IMR-90 (cell line): Measurements from ENCODE around the gene KCNH5. TPM values are rescaled to one million over a fixed set of nuclear protein-coding genes. Genes with fewer than 3 reads are reported as not detected.

Source experiments
- ATAC-seq: fragments of 200-7000 bp; cut with Tn5 transposase; 2 replicates; pipeline ENCODE4 v1.9.1; 2020; ENCODE audit warnings: low read depth, mild to moderate bottlenecking, moderate library complexity
- BruUV-seq: library from RNA; stranded (reverse); fragments of 400-500 nt; replicated peaks from 2 replicates; lab custom pipeline; 2021; lab: Mats Ljungman, UMichigan
- CTCF ChIA-PET: fragments of 300-600 bp; formaldehyde crosslinking; extraction: SDS; loops from one replicate; lab custom pipeline; 2021; ENCODE audit warnings: antibody characterized with exemption; lab: Yijun Ruan, JAX
- POLR2A ChIA-PET: fragments of 300-600 bp; sonication (Branson Sonifier 250); formaldehyde crosslinking; loops from one replicate; lab custom pipeline; 2022; ENCODE audit warnings: antibody characterized with exemption; ENCODE audit not compliant: unreplicated experiment; lab: Charles Lee
- DNase-seq: peaks from one replicate; pipeline ENCODE4 v3.0.0; 2013
- H2AFZ ChIP-seq: replicated peaks from 2 replicates; pipeline ENCODE3; 2013; ENCODE audit warnings: low read length, mild to moderate bottlenecking; ENCODE audit not compliant: poor library complexity
- H2AK5ac ChIP-seq: 2 replicates; pipeline ENCODE4 v1.6.1; 2013; ENCODE audit warnings: low read depth, low read length, inconsistent platforms
- H2AK9ac ChIP-seq: replicated peaks from 2 replicates; pipeline ENCODE3; 2013; ENCODE audit warnings: mild to moderate bottlenecking, low read depth, low read length, moderate library complexity; ENCODE audit not compliant: poor library complexity
- H2BK120ac ChIP-seq: 2 replicates; pipeline ENCODE4 v1.6.1; 2013; ENCODE audit warnings: low read depth, low read length, inconsistent platforms
- H2BK15ac ChIP-seq: 3 replicates; pipeline ENCODE4 v1.6.1; 2013; ENCODE audit warnings: low read depth, low read length, inconsistent platforms
- H2BK20ac ChIP-seq: 2 replicates; pipeline ENCODE4 v1.6.1; 2013; ENCODE audit warnings: low read depth, mild to moderate bottlenecking, inconsistent platforms, low read length, moderate library complexity
- H2BK5ac ChIP-seq: 2 replicates; pipeline ENCODE4 v1.6.1; 2013; ENCODE audit warnings: mild to moderate bottlenecking, low read depth, low read length, inconsistent platforms; ENCODE audit not compliant: poor library complexity, severe bottlenecking
- H3K14ac ChIP-seq: replicated peaks from 2 replicates; pipeline ENCODE4 v1.6.1; 2013; ENCODE audit warnings: low read depth, low read length, inconsistent platforms
- H3K18ac ChIP-seq: 2 replicates; pipeline ENCODE4 v1.6.1; 2013; ENCODE audit warnings: low read depth, low read length, control low read depth
- H3K23ac ChIP-seq: 2 replicates; pipeline ENCODE4 v1.6.1; 2013; ENCODE audit warnings: low read depth, low read length, inconsistent platforms
- H3K27ac ChIP-seq: 2 replicates; pipeline ENCODE4 v1.5.1; 2013; ENCODE audit warnings: mild to moderate bottlenecking, control low read depth, low read length; ENCODE audit not compliant: insufficient read depth
- H3K27me3 ChIP-seq: 2 replicates; pipeline ENCODE4 v1.6.1; 2013; ENCODE audit warnings: low read length; ENCODE audit not compliant: control insufficient read depth, insufficient read depth
- H3K36me3 ChIP-seq: 2 replicates; pipeline ENCODE4 v1.6.1; 2013; ENCODE audit warnings: low read length, mixed read lengths; ENCODE audit not compliant: control insufficient read depth, insufficient read depth
- H3K4ac ChIP-seq: 2 replicates; pipeline ENCODE4 v1.6.1; 2013; ENCODE audit warnings: low read depth, low read length, inconsistent platforms
- H3K4me1 ChIP-seq: 2 replicates; pipeline ENCODE4 v1.6.1; 2013; ENCODE audit warnings: low read length, mixed read lengths; ENCODE audit not compliant: control insufficient read depth, insufficient read depth
- H3K4me2 ChIP-seq: 2 replicates; pipeline ENCODE4 v1.6.1; 2013; ENCODE audit warnings: low read depth, mild to moderate bottlenecking, control low read depth, low read length, moderate library complexity
- H3K4me3 ChIP-seq: 2 replicates; pipeline ENCODE4 v1.5.1; 2013; ENCODE audit warnings: low read depth, mild to moderate bottlenecking, control low read depth, low read length, moderate library complexity; ENCODE audit not compliant: insufficient read depth
- H3K56ac ChIP-seq: 2 replicates; pipeline ENCODE4 v1.6.1; 2013; ENCODE audit warnings: low read length, inconsistent platforms; ENCODE audit not compliant: insufficient read depth; ENCODE audit errors: extremely low read depth
- H3K79me1 ChIP-seq, 2 experiments: 2 replicates each; pipeline ENCODE4 v1.6.1; 2013; ENCODE audit warnings: low read length in 2 of 2, inconsistent platforms in 1 of 2, low read depth in 1 of 2
- H3K9ac ChIP-seq: 2 replicates; pipeline ENCODE4 v1.6.1; 2013; ENCODE audit warnings: low read depth, low read length, control low read depth
- H3K9me1 ChIP-seq: 2 replicates; pipeline ENCODE4 v1.6.1; 2013; ENCODE audit warnings: low read length, inconsistent platforms; ENCODE audit not compliant: insufficient read depth
- H3K9me3 ChIP-seq: 2 replicates; pipeline ENCODE4 v1.6.1; 2013; ENCODE audit warnings: low read length; ENCODE audit not compliant: control insufficient read depth, insufficient read depth
- H4K20me1 ChIP-seq: 2 replicates; pipeline ENCODE4 v1.6.1; 2013; ENCODE audit warnings: low read length, inconsistent platforms; ENCODE audit not compliant: insufficient read depth
- H4K5ac ChIP-seq: 2 replicates; pipeline ENCODE4 v1.6.1; 2013; ENCODE audit warnings: mild to moderate bottlenecking, low read depth, low read length, control low read depth
- H4K8ac ChIP-seq, 2 experiments: 2 replicates each; pipeline ENCODE4 v1.6.1; 2013; ENCODE audit warnings: low read depth in 2 of 2, low read length in 2 of 2, control low read depth in 1 of 2, inconsistent platforms in 1 of 2
- H4K91ac ChIP-seq: 2 replicates; pipeline ENCODE4 v1.6.1; 2013; ENCODE audit warnings: low read depth, low read length, inconsistent platforms; ENCODE audit not compliant: insufficient read depth
- MAFK ChIP-seq: IDR thresholded peaks from 2 replicates; pipeline ENCODE4 v1.6.1; 2012; ENCODE audit warnings: low read depth, low read length, improper control_type of control experiment
- MAZ ChIP-seq: IDR thresholded peaks from 2 replicates; pipeline ENCODE4 v1.6.1; 2012; ENCODE audit warnings: low read depth, mild to moderate bottlenecking, low read length, improper control_type of control experiment, moderate library complexity, borderline replicate concordance
- NFE2L2 ChIP-seq: fragments of 150-350 bp; IDR thresholded peaks from 2 replicates; pipeline ENCODE4 v1.6.1; 2016; ENCODE audit warnings: low read depth, mild to moderate bottlenecking, low read length
- POLR2A ChIP-seq: IDR thresholded peaks from 2 replicates; pipeline ENCODE4 v1.6.1; 2012; ENCODE audit warnings: mild to moderate bottlenecking, low read depth, low read length
- RCOR1 ChIP-seq: IDR thresholded peaks from 2 replicates; pipeline ENCODE4 v1.6.1; 2012; ENCODE audit warnings: mild to moderate bottlenecking, low read length, improper control_type of control experiment; ENCODE audit not compliant: insufficient replicate concordance
- RFX5 ChIP-seq: IDR thresholded peaks from 2 replicates; pipeline ENCODE4 v1.8.0; 2012; ENCODE audit warnings: low read depth, mild to moderate bottlenecking, low read length, moderate library complexity
- WGBS, 2 experiments: methylation state at CpG; one replicate each; pipeline versions ENCODE4 v1.1.5 to v1.1.7; 2013; ENCODE audit warnings: missing lambda C conversion rate in 2 of 2; ENCODE audit not compliant: insufficient read length in 1 of 2; ENCODE audit errors: extremely low coverage in 2 of 2; 5-methylcytosine and 5-hydroxymethylcytosine counted together
- dilution Hi-C: fragments of 300-500 bp; cut with HindIII; formaldehyde crosslinking; loops from one replicate; pipeline ENCODE4 v1.14.3; 2018; ENCODE audit warnings: low sequenced_read_pairs; ENCODE audit not compliant: unreplicated experiment
- in situ Hi-C: fragments of 300-500 bp; cut with MboI; formaldehyde crosslinking; loops from 3 replicates; pipeline ENCODE4 v1.14.3; 2019; ENCODE audit warnings: low sequenced_read_pairs, inconsistent platforms, mixed read lengths
- intact Hi-C: fragments of 100-400 bp; cut with micrococcal nuclease; formaldehyde crosslinking; loops from 2 replicates; pipeline ENCODE4 v1.10.0; 2022
- polyA plus RNA-seq, 3 experiments: library from polyadenylated mRNA; depleted of rRNA; stranded (reverse); fragments of >200 nt; gene quantifications; 2 replicates each; pipeline ENCODE4 v1.2.3, GENCODE V29; 2012; ENCODE audit warnings: low replicate concordance in 1 of 3
- total RNA-seq: library from RNA; depleted of rRNA; stranded (reverse); fragments of >200 nt; gene quantifications from 2 replicates; pipeline ENCODE4 v1.2.3, GENCODE V29; 2012
- TF ChIP-seq, protein P1 (sequence below): fragments of 150-350 bp; IDR thresholded peaks from 2 replicates; pipeline ENCODE4 v1.6.1; 2016; ENCODE audit warnings: low read depth, mild to moderate bottlenecking, low read length, moderate library complexity, borderline replicate concordance
- TF ChIP-seq, protein P2 (sequence below): fragments of 150-350 bp; IDR thresholded peaks from 2 replicates; pipeline ENCODE4 v1.6.1; 2017; ENCODE audit warnings: mild to moderate bottlenecking, antibody characterized with exemption, low read length, low read depth

KCNH5 gene
- total and polyA plus RNA-seq, 2 of the 4 experiments (the other 2 are of a cell fraction), result under 0.01 to 0.03 TPM

DNA sequence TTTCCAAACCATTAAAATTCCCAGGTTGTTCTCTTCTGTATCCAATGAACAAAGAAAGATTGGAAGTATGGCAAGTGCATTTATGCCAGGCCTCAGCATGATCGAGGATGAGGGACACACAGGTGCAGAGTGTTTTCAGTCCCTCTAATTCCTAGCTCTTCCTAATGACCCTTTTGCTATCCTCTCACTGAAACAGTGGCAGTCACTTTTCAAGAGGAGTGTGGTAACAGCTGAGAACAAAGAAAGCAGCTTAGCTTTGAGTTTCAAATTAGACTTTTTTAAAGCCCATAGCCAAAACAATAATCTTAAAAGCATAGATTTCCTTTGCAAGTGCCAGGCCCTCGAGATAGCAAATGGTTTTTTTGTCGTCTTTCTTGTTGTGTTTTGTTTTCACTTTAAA is 110.8 kb downstream of the KCNH5 start:
- Histone ChIP-seq H3K4me3 (no peak overlapping the region), H2BK20ac (no peak overlapping the region), H2BK120ac (no peak overlapping the region), H3K4ac (no peak overlapping the region), H2AK9ac (no peak overlapping the region), H3K9ac (no peak overlapping the region), H4K5ac (no peak overlapping the region), H2BK15ac (no peak overlapping the region), H2AK5ac (no peak overlapping the region), H3K36me3 (no peaks in the 10 kb centered on the region), H3K14ac (no peak overlapping the region), H4K8ac (no peak overlapping the region), H3K27me3 (no peaks in the 10 kb centered on the region), H4K20me1 (no peaks in the 10 kb centered on the region), H3K56ac (no peak overlapping the region), H3K27ac (no peak overlapping the region), H3K9me1 (no peaks in the 10 kb centered on the region), H3K79me1 (no peaks in the 10 kb centered on the region), H3K4me2 (no peak overlapping the region), H3K4me1 (no peaks in the 10 kb centered on the region), H2BK5ac (no peak overlapping the region), H3K18ac (no peak overlapping the region), H2AFZ (no peak overlapping the region), H3K9me3 (no peaks in the 10 kb centered on the region), H3K23ac (no peak overlapping the region), H4K91ac (no peak overlapping the region)
- no peak for TF ChIP-seq RCOR1
- no peak for TF ChIP-seq NFE2L2
- TF ChIP-seq MAZ, result no peak
- TF ChIP-seq POLR2A, result no peak
- TF ChIP-seq RFX5, result no peak
- TF ChIP-seq, protein P1, sequence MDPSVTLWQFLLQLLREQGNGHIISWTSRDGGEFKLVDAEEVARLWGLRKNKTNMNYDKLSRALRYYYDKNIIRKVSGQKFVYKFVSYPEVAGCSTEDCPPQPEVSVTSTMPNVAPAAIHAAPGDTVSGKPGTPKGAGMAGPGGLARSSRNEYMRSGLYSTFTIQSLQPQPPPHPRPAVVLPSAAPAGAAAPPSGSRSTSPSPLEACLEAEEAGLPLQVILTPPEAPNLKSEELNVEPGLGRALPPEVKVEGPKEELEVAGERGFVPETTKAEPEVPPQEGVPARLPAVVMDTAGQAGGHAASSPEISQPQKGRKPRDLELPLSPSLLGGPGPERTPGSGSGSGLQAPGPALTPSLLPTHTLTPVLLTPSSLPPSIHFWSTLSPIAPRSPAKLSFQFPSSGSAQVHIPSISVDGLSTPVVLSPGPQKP, result no peak
- TF ChIP-seq, protein P2, sequence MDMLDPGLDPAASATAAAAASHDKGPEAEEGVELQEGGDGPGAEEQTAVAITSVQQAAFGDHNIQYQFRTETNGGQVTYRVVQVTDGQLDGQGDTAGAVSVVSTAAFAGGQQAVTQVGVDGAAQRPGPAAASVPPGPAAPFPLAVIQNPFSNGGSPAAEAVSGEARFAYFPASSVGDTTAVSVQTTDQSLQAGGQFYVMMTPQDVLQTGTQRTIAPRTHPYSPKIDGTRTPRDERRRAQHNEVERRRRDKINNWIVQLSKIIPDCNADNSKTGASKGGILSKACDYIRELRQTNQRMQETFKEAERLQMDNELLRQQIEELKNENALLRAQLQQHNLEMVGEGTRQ, result no peak
- no peak for TF ChIP-seq MAFK
- ChIA-PET CTCF (no interaction called here), POLR2A (no interaction called here)
- BruUV-seq, result no TSS peak
- WGBS, 2 experiments, result no CpG with 5 or more reads among the region's 3 CpGs
- DNase-seq (no peak), ATAC-seq (no peak)
- dilution Hi-C loops, result no loop called here
- in situ Hi-C loops, result no loop called here
- intact Hi-C loops, result no loop called here
